ENCODE results near the gene ABTB1.

ABTB1 gene

GRCh38 chr3:127666676-127667075, 6.1 kb upstream of the ABTB1 start:
- Histone ChIP-seq H3F3A (ENCODE audit: low read depth) (no peaks in the 10 kb centered on the region), H3K9me3 (ENCODE audit: insufficient read depth, low read depth, low read length) (no peaks in the 10 kb centered on the region), H3K4me3 (ENCODE audit: low read length, poor library complexity, severe bottlenecking) (no peak overlapping the region), H4K20me1 (ENCODE audit: insufficient read depth, low read length, poor library complexity, severe bottlenecking) (no peaks in the 10 kb centered on the region), H3K4me2 (ENCODE audit: low read depth, low read length, poor library complexity, severe bottlenecking) (no peak overlapping the region), H2AFZ (ENCODE audit: low read length) (no peak overlapping the region), H3K4me1 (ENCODE audit: insufficient read depth, low read length, poor library complexity, severe bottlenecking) (peaks cover 4% of the 10 kb centered on the region), H3K9me2 (replicated peaks; ENCODE audit: low read depth, low read length) (no peaks in the 10 kb centered on the region), H3K9ac (ENCODE audit: low read depth, low read length, poor library complexity, severe bottlenecking) (no peak overlapping the region), H3K27me3 (ENCODE audit: insufficient read depth, low read length, poor library complexity, severe bottlenecking) (no peaks in the 10 kb centered on the region), H3K36me3 (ENCODE audit: insufficient read depth, low read length) (no peaks in the 10 kb centered on the region), H3K79me2 (ENCODE audit: insufficient read depth, low read length) (peaks cover 6% of the 10 kb centered on the region)
- TF ChIP-seq CTCF (conservative IDR thresholded peaks at IDR 0.05; ENCODE audit: low read length), result no peak
- no peak for TF ChIP-seq EZH2phosphoT487 (IDR thresholded peaks at IDR 0.05; ENCODE audit: borderline replicate concordance)

DNA sequence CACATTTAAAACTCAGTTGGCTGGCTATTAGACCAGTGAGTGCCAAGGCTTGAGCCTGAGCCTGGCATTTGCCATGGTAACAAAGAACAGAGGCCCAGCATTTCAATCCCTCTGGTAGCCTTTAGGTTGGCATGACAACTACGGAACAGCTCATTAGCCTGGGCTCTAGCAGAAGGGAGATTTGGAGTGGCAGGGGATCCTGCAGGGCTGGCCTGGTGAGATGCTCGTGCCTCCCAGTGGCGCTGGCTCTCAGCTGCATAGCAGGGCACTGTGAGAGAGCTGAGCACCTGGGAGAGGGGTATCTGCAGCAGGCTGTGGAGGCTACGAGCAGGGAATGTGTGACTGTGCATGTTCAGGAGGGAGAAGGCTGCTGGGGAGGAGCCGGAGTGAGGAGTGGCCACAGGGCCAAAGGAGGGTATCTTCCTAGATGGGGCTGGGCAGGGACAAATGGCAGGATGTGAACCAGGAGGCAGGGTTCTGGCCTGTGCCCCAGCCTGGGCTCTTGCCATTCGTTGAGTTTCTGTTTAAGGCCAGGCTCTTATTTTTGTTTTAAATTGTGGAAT, 5.6 kb upstream of the ABTB1 start:
- Histone ChIP-seq H4K20me1 (ENCODE audit: insufficient read depth, low read length, poor library complexity, severe bottlenecking) (no peaks in the 10 kb centered on the region), H3K9me2 (replicated peaks; ENCODE audit: low read depth, low read length) (no peaks in the 10 kb centered on the region), H3K27me3 (ENCODE audit: insufficient read depth, low read length, poor library complexity, severe bottlenecking) (no peaks in the 10 kb centered on the region), H3F3A (ENCODE audit: low read depth) (no peaks in the 10 kb centered on the region), H3K4me1 (ENCODE audit: insufficient read depth, low read length, poor library complexity, severe bottlenecking) (peaks cover 4% of the 10 kb centered on the region), H3K36me3 (ENCODE audit: insufficient read depth, low read length) (no peaks in the 10 kb centered on the region), H3K9me3 (ENCODE audit: insufficient read depth, low read depth, low read length) (no peaks in the 10 kb centered on the region), H3K79me2 (ENCODE audit: insufficient read depth, low read length) (peaks cover 11% of the 10 kb centered on the region), H3K9ac (ENCODE audit: low read depth, low read length, poor library complexity, severe bottlenecking) (no peak overlapping the region), H3K4me2 (ENCODE audit: low read depth, low read length, poor library complexity, severe bottlenecking) (no peak overlapping the region), H2AFZ (ENCODE audit: low read length) (no peak overlapping the region), H3K4me3 (ENCODE audit: low read length, poor library complexity, severe bottlenecking) (no peak overlapping the region)
- TF ChIP-seq CTCF (conservative IDR thresholded peaks at IDR 0.05; ENCODE audit: low read length) (no peak), EZH2phosphoT487 (IDR thresholded peaks at IDR 0.05; ENCODE audit: borderline replicate concordance) (no peak)

GRCh38 chr3:127668906-127669305, 3.8 kb upstream of the ABTB1 start:
- no peak overlapping the region for H3K9ac ChIP-seq (ENCODE audit: low read depth, low read length, poor library complexity, severe bottlenecking)
- no peaks in the 10 kb centered on the region for H3K36me3 ChIP-seq (ENCODE audit: insufficient read depth, low read length)
- no peaks in the 10 kb centered on the region for H3K9me2 ChIP-seq (replicated peaks; ENCODE audit: low read depth, low read length)
- H3K27me3 ChIP-seq (ENCODE audit: insufficient read depth, low read length, poor library complexity, severe bottlenecking), result no peaks in the 10 kb centered on the region
- H3K9me3 ChIP-seq (ENCODE audit: insufficient read depth, low read depth, low read length), result no peaks in the 10 kb centered on the region
- TF ChIP-seq CTCF (conservative IDR thresholded peaks at IDR 0.05; ENCODE audit: low read length) (no peak), EZH2phosphoT487 (IDR thresholded peaks at IDR 0.05; ENCODE audit: borderline replicate concordance) (no peak)
- H3K4me3 ChIP-seq (ENCODE audit: low read length, poor library complexity, severe bottlenecking), result no peak overlapping the region
- H2AFZ ChIP-seq (ENCODE audit: low read length), result no peak overlapping the region
- H3F3A ChIP-seq (ENCODE audit: low read depth), result no peaks in the 10 kb centered on the region
- no peaks in the 10 kb centered on the region for H4K20me1 ChIP-seq (ENCODE audit: insufficient read depth, low read length, poor library complexity, severe bottlenecking)
- peaks cover 20% of the 10 kb centered on the region for H3K79me2 ChIP-seq (ENCODE audit: insufficient read depth, low read length)
- H3K4me1 ChIP-seq (ENCODE audit: insufficient read depth, low read length, poor library complexity, severe bottlenecking), result peaks cover 11% of the 10 kb centered on the region
- no peak overlapping the region for H3K4me2 ChIP-seq (ENCODE audit: low read depth, low read length, poor library complexity, severe bottlenecking)
